Embryonic facial prominence (tissue), 1 donor: ENCODE results near the gene TEKT1.

ENCODE experiments used
- DNase-seq: peaks from one replicate; pipeline ENCODE4 v3.0.0-alpha.2; 2016; ENCODE audit errors: extremely low spot score

Gene TEKT1

GRCh38 chr17:6757747-6758146, 73.8 kb downstream of the TEKT1 start:
- DNase-seq: no peak

- DNase-seq: no peak
Measured at GRCh38 chr17:6756425-6757031, 75.0 kb downstream of the TEKT1 start.

DNA sequence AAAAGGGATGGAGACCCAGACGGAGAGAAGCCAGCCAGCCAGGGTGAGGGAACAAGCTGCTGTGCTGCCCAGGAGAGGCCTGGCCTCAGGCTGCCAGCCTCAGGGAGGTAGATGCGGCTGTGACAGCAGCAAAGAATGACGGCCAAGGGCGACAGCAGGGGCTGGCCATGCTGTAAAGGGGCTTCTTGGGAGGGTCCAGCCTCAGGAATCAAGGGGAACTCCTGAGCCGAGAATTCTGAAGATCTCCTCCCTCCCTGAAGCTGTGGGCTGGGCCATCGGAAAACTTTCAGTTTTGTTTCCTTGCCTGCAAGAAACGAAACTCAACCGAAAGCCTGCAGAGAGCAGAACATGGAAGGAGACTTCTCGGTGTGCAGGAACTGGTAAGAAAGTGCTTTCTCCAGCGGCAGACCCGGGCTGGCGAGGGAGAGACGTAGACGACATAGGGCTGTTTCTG, 75.8 kb downstream of the TEKT1 start, which contains the start of gene XAF1:
XAF1 (plus strand) TSS at position 316 of the 454 bp plus-strand sequence; CDS start at position 349, 33 bp downstream.
- DNase-seq: no peak

- DNase-seq: no peak
Measured at GRCh38 chr17:6755281-6755680, 76.2 kb downstream of the TEKT1 start.

DNA sequence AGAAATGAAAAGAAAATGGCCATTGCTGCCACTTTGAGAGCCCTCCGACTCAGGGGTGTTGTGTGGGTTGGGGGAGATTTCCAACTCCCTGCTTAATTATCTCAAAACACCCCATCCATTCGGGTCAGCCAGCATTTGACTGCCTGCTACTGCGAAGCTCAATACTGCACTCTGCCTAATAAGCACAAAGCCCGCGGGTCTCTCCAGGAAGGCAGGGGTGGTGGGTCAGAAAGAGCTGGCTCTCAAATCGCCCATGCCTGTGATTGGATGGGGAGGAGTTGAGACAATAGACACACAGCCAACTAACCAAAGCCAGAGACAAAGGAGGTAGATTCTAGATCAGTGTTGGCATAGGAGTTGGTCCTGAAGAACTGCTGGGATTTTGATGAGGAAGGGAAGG, 78.0 kb downstream of the TEKT1 start:
- no peak for DNase-seq

GRCh38 chr17:6753006-6753445, 78.5 kb downstream of the TEKT1 start:
- no peak for DNase-seq

DNA sequence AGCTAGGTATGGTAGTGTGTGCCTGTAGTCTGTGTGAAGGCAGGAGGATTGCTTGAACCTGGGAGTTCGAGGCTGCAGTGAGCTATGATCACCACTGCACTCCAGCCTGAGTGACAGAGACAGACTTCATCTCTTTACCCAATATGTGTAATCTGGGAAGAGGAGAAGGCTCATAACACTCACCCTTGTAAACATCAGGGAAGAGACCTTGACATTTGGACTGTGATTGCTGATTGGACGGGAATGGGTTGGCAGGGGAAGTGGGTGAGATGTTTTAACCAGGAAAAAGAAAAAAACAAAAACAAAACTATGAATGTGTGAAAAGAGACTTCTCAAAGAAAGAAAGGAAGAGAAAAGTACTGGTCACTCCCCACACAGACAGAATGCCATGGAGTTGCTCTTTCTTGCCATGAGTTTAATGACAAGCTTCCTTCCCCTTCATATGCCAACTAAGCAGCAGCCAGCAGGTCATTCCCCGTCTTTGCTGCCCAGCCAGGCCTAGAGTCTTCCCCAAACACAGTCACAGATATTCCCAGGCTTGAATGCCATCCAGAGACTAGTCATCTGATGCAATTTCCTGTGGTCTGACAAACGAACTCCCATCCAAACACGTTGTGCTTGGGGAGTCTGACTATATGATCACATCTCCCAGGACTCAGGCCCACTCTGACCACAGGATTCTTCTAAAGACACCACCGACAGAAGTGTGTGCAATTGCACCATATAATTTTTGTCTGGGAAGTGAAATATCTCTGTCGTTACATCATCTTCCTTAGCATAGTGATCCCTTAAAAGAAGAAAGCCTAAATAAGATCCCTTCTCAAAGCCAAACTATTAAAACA, 79.2 kb downstream of the TEKT1 start:
- no peak for DNase-seq

- DNase-seq: no peak
Measured at GRCh38 chr17:6749519-6749918, 82.0 kb downstream of the TEKT1 start.

- no peak for DNase-seq
Measured at GRCh38 chr17:6748617-6749016, 82.9 kb downstream of the TEKT1 start.
